CD4-positive, alpha-beta T cell (primary cell): Measurements from ENCODE around the gene PLK3. TPM values are rescaled to one million over a fixed set of nuclear protein-coding genes. Genes with fewer than 3 reads are reported as not detected.
"Not testable (repeated sequence)": the region's sequence is repeated elsewhere in the genome, so short reads cannot be mapped to it uniquely, and the experiment has no call there.

ENCODE experiments used
- ATAC-seq: fragments of 200-7000 bp; cut with Tn5 transposase; one replicate; pipeline ENCODE4 v1.10.0; 2022; ENCODE audit warnings: mild to moderate bottlenecking; ENCODE audit not compliant: poor library complexity
- CTCF ChIA-PET: fragments of 350-600 bp; sonication (Branson Sonifier 250); formaldehyde crosslinking; loops from one replicate; lab custom pipeline; 2021; ENCODE audit warnings: antibody characterized with exemption, inconsistent platforms; lab: Charles Lee
- POLR2A ChIA-PET: fragments of 350-600 bp; sonication (Branson Sonifier 250); formaldehyde crosslinking; loops from one replicate; lab custom pipeline; 2021; ENCODE audit warnings: antibody characterized with exemption, inconsistent platforms; lab: Charles Lee
- DNase-seq, 14 experiments: peaks; one replicate each; pipeline ENCODE4 v3.0.0-alpha.2; 2013 to 2020; ENCODE audit warnings: mixed read lengths in 2 of 14
- H3K27ac ChIP-seq, 2 donors: one replicate each; pipeline versions ENCODE4 v1.5.1 to v1.7.0; 2013; ENCODE audit warnings: low read length in 2 of 2, low read depth in 1 of 2, mild to moderate bottlenecking in 1 of 2
- H3K27me3 ChIP-seq, 2 experiments: 1 replicate in 1 of 2; 2 replicates in 1 of 2; pipeline versions ENCODE4 v1.6.1 to v1.7.0; 2013; ENCODE audit warnings: low read length in 2 of 2, control low read depth in 1 of 2, mild to moderate bottlenecking in 1 of 2, moderate library complexity in 1 of 2; ENCODE audit not compliant: insufficient read depth in 2 of 2, control insufficient read depth in 1 of 2
- H3K36me3 ChIP-seq: one replicate; pipeline ENCODE4 v1.6.1; 2013; ENCODE audit warnings: low read length, control low read depth; ENCODE audit not compliant: insufficient read depth
- H3K4me1 ChIP-seq: one replicate; pipeline ENCODE4 v1.6.1; 2013; ENCODE audit warnings: low read length, control low read depth; ENCODE audit not compliant: insufficient read depth
- H3K4me3 ChIP-seq: one replicate; pipeline ENCODE4 v1.5.1; 2013; ENCODE audit warnings: mild to moderate bottlenecking, low read length, moderate library complexity
- H3K9me3 ChIP-seq, 2 experiments: 1 replicate in 1 of 2; 2 replicates in 1 of 2; pipeline versions ENCODE4 v1.6.1 to v1.7.0; 2013; ENCODE audit warnings: low read length in 2 of 2, mild to moderate bottlenecking in 2 of 2, control low read depth in 1 of 2, moderate library complexity in 1 of 2; ENCODE audit not compliant: control insufficient read depth in 1 of 2, insufficient read depth in 1 of 2
- H3K27ac Mint-ChIP-seq: one replicate; pipeline ENCODE4 v1.8.0; 2020; ENCODE audit warnings: mixed read lengths
- H3K27me3 Mint-ChIP-seq: one replicate; pipeline ENCODE4 v1.8.0; 2021; ENCODE audit warnings: mixed read lengths
- H3K36me3 Mint-ChIP-seq: one replicate; pipeline ENCODE4 v1.8.0; 2021; ENCODE audit warnings: low read depth, mixed read lengths
- H3K4me1 Mint-ChIP-seq: one replicate; pipeline ENCODE4 v1.8.0; 2021; ENCODE audit warnings: low read depth, mixed read lengths
- H3K4me3 Mint-ChIP-seq: one replicate; pipeline ENCODE4 v1.8.0; 2020; ENCODE audit warnings: mild to moderate bottlenecking, mixed read lengths
- H3K9me3 Mint-ChIP-seq: one replicate; pipeline ENCODE4 v1.8.0; 2020; ENCODE audit warnings: mixed read lengths
- intact Hi-C, 2 experiments: fragments of 100-400 bp; cut with DNase I in 1 of 2; cut with micrococcal nuclease in 1 of 2; formaldehyde crosslinking; loops; one replicate each; pipeline versions ENCODE4 v1.15.1 to v1.9.0; 2023 to 2025; cut with DNase I, micrococcal nuclease
- total RNA-seq, 174 experiments: library from RNA in 2 of 174; stranded (reverse) in 2 of 174; gene quantifications; one replicate each; pipeline ENCODE4 v1.2.3 and lab custom pipeline; 2021 to 2026
- TF ChIP-seq, protein P1 (sequence below): fragments of 200-600 bp; IDR thresholded peaks from one replicate; pipeline ENCODE4 v1.8.0; 2022; ENCODE audit warnings: antibody characterized with exemption, mild to moderate bottlenecking

PLK3 gene
- total RNA-seq, 2 experiments from 2014 or later = 794 TPM

DNA sequence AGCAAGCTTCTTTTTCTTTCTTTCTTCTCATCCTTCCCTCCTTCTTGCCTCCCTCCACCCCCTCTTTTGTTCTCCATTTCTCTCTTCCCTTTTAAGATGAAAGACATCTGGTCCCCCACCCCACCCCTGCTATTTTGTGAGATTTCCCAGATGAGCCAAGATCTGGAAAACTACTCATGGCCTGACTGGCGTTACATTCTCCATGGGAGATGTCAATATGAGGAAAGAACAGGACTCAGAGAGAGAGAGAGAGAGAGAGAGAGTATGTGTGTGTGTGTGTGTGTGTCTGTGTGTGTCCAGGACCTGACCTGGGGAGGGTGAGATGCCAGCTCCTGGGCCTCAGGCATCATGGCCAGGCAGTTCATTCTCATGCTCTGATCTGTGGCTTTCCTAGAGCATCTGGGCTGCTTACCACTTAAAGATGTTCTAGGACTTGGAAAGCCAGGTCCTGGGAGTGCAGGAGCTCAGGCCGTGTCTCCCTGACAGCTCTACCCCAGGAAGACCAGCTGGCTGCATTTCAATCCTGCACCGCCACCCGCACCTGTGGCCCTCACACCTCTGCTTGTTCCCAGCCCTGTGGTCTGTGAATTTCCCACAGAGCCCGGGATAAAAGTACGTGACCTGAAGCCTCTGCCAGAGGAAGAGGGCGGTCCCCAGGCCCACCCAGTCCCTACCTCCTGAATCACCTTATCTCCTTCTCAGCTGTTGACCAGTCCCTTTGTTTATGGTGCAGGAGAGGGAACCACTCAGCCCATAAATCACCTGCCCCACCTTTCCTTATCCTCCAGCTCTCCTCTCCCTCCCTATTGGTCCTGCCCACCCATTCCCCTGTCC, 9.0 kb upstream of the PLK3 start:
- Histone ChIP-seq H3K36me3 (no peaks in the 10 kb centered on the region), H3K9me3 (no peaks in the 10 kb centered on the region), H3K4me3 (no peak overlapping the region), H3K27me3 (no peaks in the 10 kb centered on the region), H3K4me1 (peaks cover 7% of the 10 kb centered on the region), H3K27ac (no peak overlapping the region)
- DNase-seq (no peak), ATAC-seq (no peak)
- TF ChIP-seq, protein P1, sequence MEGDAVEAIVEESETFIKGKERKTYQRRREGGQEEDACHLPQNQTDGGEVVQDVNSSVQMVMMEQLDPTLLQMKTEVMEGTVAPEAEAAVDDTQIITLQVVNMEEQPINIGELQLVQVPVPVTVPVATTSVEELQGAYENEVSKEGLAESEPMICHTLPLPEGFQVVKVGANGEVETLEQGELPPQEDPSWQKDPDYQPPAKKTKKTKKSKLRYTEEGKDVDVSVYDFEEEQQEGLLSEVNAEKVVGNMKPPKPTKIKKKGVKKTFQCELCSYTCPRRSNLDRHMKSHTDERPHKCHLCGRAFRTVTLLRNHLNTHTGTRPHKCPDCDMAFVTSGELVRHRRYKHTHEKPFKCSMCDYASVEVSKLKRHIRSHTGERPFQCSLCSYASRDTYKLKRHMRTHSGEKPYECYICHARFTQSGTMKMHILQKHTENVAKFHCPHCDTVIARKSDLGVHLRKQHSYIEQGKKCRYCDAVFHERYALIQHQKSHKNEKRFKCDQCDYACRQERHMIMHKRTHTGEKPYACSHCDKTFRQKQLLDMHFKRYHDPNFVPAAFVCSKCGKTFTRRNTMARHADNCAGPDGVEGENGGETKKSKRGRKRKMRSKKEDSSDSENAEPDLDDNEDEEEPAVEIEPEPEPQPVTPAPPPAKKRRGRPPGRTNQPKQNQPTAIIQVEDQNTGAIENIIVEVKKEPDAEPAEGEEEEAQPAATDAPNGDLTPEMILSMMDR = no peak
- H3K4me3 Mint-ChIP-seq = no peak overlapping the region
- CTCF ChIA-PET = interaction anchor here (2.1 kb wide), 1 partner anchor 60 kb away, joined by 11 read pairs; the partner anchor contains the start of gene RNU5D-1
- H3K4me1 Mint-ChIP-seq = peaks cover 9% of the 10 kb centered on the region
- intact Hi-C loops = loop anchor here in 1 of 2 experiments (10.0 kb wide), 2 partner anchors 94 to 414 kb away; partner anchors contain the start of gene ZSWIM5
- H3K36me3 Mint-ChIP-seq = no peaks in the 10 kb centered on the region
- POLR2A ChIA-PET = interaction anchor here (0.7 to 4.1 kb wide), 5 partner anchors 9 to 32 kb away, joined by 3 to 16 read pairs (median 7); partner anchors contain the start of genes BTBD19 and PLK3
- no peaks in the 10 kb centered on the region for H3K9me3 Mint-ChIP-seq
- H3K27ac Mint-ChIP-seq = no peak overlapping the region
- no peaks in the 10 kb centered on the region for H3K27me3 Mint-ChIP-seq

DNA sequence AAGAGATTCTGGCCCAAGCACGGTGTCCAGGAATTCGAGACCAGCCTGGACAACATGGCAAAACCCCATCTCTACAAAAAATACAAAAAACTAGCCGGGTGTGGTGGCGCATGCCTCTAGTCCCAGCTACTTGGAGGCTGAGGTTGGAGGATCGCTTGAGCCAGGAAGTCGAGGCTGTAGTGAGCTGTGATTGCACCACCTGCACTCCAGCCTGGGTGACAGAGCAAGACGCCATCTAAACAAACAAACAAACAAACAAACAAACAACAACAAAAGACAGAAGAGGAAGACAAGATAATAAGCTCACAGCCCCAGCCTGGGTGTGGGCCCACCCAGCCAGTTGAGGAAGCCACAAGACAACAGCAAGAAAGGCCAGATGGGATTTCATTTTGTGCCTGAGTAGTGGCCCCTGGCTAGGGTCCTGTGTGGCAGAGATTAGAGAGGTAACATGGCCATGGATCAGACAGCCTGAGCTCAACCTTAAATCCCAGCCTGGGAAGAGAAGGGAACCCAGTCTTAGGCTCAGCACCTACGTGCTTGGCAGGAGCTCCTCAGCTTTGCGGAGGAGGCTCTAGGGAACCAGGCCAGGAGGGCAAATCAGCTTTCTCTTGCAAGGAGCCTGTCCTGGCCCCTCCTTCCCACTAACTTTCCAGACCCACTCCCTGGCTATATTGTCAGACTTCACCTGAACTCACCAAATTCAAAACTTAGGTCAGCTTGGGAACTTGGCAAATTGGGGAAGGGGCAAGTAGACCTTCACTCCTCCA, 7.3 kb upstream of the PLK3 start:
- no peaks in the 10 kb centered on the region for H3K9me3 Mint-ChIP-seq
- Histone ChIP-seq H3K9me3 (no peaks in the 10 kb centered on the region), H3K4me1 (no peaks in the 10 kb centered on the region), H3K27me3 (no peaks in the 10 kb centered on the region), H3K36me3 (no peaks in the 10 kb centered on the region), H3K27ac (no peak overlapping the region), H3K4me3 (no peak overlapping the region)
- ChIA-PET POLR2A (interaction anchor here (0.7 to 4.1 kb wide), 6 partner anchors 16 to 219 kb away, joined by 3 to 16 read pairs (median 4); partner anchors contain the start of genes HECTD3, RNU5D-1, RPS8 and UROD), CTCF (interaction anchor here (0.7 to 2.2 kb wide), 10 partner anchors 8 to 700 kb away, joined by 3 to 6 read pairs (median 3); partner anchors contain the start of gene RNU5D-1)
- intact Hi-C loops = loop anchor here in 1 of 2 experiments (2.0 to 10.0 kb wide), 3 partner anchors 92 to 506 kb away; partner anchors contain the start of gene ZSWIM5
- peaks cover 4% of the 10 kb centered on the region for H3K4me1 Mint-ChIP-seq
- no peak overlapping the region for H3K4me3 Mint-ChIP-seq
- DNase-seq = no peak
- TF ChIP-seq, protein P1 = no peak
- no peaks in the 10 kb centered on the region for H3K27me3 Mint-ChIP-seq
- no peak for ATAC-seq
- no peak overlapping the region for H3K27ac Mint-ChIP-seq
- H3K36me3 Mint-ChIP-seq = no peaks in the 10 kb centered on the region

DNA sequence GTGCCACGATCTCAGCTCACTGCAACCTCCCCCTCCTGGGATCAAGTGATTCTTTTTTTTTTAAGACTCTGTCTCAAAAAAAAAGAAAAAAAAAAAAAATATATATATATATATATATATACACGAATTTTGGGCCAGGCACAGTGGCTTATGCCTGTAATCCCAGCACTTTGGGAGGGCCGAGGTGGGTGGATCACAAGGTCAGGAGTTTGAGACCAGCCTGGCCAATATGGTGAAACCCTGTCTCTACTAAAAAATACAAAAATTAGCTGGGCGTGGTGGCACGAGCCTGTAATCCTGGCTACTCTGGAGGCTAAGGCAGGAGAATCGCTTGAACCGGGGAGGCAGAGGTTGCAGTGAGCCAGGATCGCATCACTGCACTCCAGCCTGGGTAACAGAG, 2.3 kb upstream of the PLK3 start:
- intact Hi-C loops = loop anchor here in 1 of 2 experiments (2.0 to 10.0 kb wide), 3 partner anchors 37 to 407 kb away; partner anchors contain the start of gene ZSWIM5
- not testable (repeated sequence) for H3K4me3 ChIP-seq, H3K27me3 ChIP-seq, H3K27ac ChIP-seq, ATAC-seq, H3K9me3 Mint-ChIP-seq, H3K4me3 Mint-ChIP-seq, DNase-seq, H3K27me3 Mint-ChIP-seq, H3K9me3 ChIP-seq
- POLR2A ChIA-PET = interaction anchor here (1.8 to 16.3 kb wide), 4 partner anchors 14 to 67 kb away, joined by 4 to 599 read pairs (median 216); partner anchors contain the start of genes BTBD19, RNU5D-1 and RPS8
- Histone ChIP-seq H3K36me3 (peaks cover 11% of the 10 kb centered on the region), H3K4me1 (peaks cover 27% of the 10 kb centered on the region)
- Mint-ChIP-seq H3K36me3 (peaks cover 30% of the 10 kb centered on the region), H3K27ac (peak overlapping the region; percentile 86), H3K4me1 (peaks cover 30% of the 10 kb centered on the region)
- CTCF ChIA-PET = interaction anchor here (2.5 kb wide), 1 partner anchor 22 kb away, joined by 49 read pairs; no protein-coding TSS in a partner anchor
